GM15510 (cell line): ENCODE results near the gene CFAP74.

Experiments used
- POLR2A ChIP-seq: IDR thresholded peaks from 3 replicates; pipeline ENCODE4 v1.6.1; 2011; ENCODE audit warnings: borderline replicate concordance; ENCODE audit not compliant: insufficient read length; ENCODE audit errors: extremely low read depth

The CFAP74 gene

GRCh38 chr1:1921459-1921862 is 82.1 kb downstream of the CFAP74 start:
- no peak for TF ChIP-seq POLR2A

GRCh38 chr1:1920608-1921458 is 82.8 kb downstream of the CFAP74 start:
- TF ChIP-seq POLR2A: no peak

- no peak for TF ChIP-seq POLR2A
Observed at GRCh38 chr1:1920057-1920607, 83.5 kb downstream of the CFAP74 start.

DNA sequence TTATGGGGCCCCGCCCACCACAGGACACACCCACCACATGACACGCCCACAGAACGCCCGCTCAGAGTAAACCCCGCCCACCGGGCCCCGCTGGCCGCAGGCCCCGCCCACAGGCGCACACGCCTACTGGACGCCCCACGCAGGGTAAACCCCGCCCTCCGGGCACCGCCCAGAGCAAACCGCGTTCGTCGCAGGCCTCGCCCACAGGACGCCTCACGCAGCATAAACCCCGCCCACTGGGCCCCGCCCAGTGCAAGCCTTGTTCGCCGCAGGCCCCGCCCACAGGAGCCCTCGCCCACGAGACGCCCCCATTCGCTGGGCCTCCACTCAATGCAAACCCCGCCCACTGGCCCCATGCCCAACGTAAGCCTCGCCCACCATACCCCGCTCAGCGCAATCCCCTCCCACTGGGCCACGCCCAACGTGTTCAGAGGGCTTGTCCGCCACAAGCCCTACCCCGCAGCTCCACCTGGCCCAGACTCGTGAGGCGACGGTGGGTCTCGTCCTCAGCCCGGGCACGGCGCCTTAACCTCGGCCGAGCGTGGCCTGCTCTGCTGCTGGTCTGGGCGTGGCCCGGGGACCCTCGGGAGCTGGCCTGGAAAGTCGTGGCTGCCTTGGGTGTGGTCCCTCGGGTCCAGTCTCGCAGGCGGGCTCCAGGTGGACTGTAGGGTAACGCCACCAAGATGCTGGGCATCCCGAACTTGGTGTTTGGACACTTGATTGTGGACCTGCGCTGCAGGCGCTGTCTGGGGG is 84.1 kb downstream of the CFAP74 start:
- TF ChIP-seq POLR2A: peak; percentile 26

GRCh38 chr1:1918901-1919303 is 84.7 kb downstream of the CFAP74 start, which contains the start of gene TMEM52:
TSS of gene TMEM52 (minus strand) at chr1:1919279. CDS start at chr1:1919265, 14 bp downstream.
- peak; percentile 7 for TF ChIP-seq POLR2A

DNA sequence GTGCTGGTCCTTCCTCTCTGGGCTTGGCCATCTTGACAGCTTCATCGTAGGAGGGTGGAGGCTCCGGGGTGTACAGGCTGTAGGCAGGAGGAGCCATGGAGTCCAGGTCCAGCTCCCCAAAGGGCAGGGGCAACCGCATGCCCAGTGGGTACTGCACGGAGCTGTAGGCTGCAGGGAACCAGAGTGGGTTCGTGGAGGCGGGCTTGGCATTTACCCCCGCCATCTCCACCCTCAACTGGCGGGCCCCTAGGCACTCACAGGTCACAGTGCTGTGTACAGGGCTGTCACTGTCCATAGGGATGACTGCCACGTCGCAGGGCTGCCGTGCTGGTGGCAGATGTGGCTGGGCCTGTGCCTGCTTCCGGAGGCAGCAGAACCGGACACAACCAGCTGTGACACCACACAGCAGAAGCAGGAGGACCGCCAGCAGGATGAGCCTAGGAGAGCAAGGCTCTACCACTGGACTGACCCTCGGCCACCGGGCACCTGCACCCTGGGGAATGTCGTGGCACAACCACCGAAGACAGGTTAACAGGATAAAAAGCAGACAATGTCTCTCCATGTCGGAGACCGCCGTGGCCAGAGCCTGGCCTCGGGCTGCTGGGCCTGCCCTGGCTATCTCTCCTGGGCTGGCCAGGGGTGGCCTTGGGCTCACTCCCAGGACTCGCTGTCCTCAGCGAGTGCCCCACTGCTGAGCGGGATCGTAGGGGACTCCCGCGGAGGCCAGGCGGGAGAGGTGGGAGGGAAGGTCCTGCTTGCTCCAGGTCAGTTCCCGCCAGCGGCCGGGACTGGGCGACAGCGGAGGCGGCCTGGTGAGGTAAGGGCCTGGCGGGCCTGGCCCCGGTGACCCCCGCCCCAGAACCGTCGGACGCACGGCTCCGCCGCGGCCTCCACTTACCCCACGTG is 85.3 kb downstream of the CFAP74 start:
- no peak for TF ChIP-seq POLR2A

DNA sequence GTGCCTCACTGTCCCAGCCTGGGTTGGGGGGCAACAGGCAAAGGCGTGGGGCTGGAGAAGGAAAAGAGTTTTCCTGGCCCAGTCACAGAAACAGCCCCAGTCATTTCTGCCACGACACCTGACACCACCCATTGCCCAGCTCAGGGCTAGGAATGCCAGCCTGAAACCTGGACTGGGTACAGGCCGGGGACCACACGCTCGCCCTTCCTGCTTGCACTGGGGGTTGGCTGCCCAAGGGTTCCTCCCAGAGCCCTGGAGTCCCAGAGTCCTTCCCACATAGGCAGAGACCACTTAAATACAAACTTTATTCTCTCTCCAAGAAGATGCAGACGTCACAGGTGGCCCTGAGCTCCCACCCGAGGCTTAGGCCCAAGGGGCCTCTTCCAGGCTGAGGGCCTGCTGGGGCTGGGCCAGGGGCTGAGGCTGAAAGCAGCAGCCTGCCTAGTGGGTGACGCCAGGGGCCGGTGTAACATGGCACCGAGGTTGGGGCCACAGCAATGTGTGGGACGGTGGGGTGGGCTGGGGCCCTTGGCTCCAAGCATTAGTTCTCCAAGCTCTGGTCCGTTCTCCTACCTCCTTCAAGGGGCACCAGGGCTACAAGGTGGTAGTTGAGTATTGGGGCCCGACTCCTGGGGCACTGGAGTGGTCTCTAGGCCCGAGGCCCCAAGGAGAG is 86.1 kb downstream of the CFAP74 start:
- TF ChIP-seq POLR2A: no peak

- no peak for TF ChIP-seq POLR2A
Observed at GRCh38 chr1:1916851-1917251, 86.7 kb downstream of the CFAP74 start.

- no peak for TF ChIP-seq POLR2A
Observed at GRCh38 chr1:1915911-1916840, 87.4 kb downstream of the CFAP74 start.

DNA sequence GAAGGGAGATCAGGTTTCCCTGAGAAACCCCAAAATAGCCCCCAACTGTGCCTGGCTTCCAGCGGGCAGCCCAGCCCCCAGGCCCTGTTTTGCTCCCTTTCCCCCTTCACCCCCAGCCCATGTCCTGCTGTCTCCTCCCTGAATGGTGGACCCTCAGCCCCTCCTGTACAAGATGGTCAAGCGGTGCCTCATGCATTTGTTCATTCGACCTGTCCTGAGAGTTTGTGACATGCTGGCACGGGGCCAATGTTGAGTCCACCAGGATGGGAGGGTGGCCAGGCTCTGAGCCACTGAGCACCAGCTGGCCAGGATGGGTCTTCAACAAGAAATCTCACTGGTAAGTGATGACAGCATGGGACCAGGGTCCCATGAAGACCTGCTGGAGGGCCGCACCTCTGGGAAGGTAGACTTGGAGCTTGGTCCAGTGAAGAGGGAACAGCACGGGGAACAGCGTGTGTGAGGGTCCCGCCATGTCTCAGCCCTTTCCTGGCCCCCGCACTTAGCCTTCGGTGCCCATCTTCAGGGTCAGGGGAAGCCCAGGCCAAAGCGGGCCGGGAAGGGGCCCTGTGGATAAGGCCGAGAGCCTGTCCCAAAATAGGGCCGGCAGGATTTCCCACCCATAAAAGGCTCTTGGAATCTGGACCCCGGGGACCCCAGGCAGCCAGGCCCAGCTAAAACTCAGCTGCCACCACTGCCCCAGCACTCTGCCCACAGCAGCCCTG is 88.5 kb downstream of the CFAP74 start, which contains the start of gene CALML6:
Gene CALML6 (plus strand): TSS at position 290 of the 722 bp plus-strand sequence. CDS start 21 bp downstream, at position 311.
- TF ChIP-seq POLR2A: no peak

- no peak for TF ChIP-seq POLR2A
Observed at GRCh38 chr1:1914101-1914970, 89.2 kb downstream of the CFAP74 start.
